HEK293T (cell line): ENCODE measurements around the gene GDPD5.

ENCODE experiments used
- ELF4 ChIP-seq: fragments of 450-650 bp; IDR thresholded peaks from 2 replicates; pipeline ENCODE4 v1.6.1; 2017; ENCODE audit warnings: antibody characterized with exemption
- NFRKB ChIP-seq: fragments of 450-650 bp; IDR thresholded peaks from 2 replicates; pipeline ENCODE4 v1.6.1; 2016; ENCODE audit warnings: mild to moderate bottlenecking, moderate library complexity

DNA sequence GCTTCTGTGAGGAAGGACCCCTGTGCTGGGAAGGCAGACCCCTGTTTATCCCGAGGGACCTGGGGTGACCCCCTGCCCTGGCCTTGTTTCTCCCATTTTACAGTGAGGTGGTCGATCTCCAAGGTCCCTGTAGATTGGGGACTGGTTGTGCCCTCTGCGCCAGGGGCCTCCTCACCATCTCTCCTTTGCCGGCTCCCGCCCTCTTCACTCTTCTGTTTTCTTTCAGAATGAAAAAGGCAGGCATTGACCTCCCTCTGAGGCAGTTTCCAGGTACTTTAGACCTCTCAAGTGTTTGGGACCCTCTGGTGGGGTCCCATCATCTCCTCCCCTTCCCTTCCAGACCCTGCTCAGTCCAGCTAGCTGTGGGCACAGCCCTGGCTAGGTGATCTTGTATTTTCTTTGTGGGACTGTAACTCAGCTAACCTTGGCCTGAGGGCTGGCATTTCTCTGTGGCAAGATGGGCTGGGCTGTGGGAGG is 37.8 kb upstream of the GDPD5 start:
- TF ChIP-seq ELF4 = no peak
- no peak for TF ChIP-seq NFRKB
